ENCODE data around the gene DGLUCY.

DGLUCY gene

DNA sequence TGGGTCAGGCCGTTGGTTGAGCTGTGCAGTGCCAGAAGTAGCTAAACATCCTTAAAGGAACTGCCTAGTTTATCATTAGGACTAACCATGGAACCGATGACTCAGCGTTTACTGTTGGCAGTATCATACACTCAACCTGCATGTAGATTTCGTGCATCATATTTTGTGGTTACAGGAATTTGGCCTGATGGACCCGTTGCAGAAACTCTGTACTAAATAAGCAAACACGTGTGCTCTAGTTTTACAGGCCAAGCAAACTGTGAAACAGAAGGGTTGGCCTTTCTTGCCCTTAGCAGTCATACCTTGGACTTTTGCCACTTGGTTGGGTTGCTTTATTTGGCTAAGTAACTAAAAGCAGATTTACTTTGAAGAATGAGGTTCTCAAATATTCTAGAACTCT is 35.6 kb downstream of the DGLUCY start (continued):
- TF ChIP-seq ZNF292 (tag by site-specific recombination; IDR thresholded peaks at IDR 0.05; ENCODE audit: borderline replicate concordance, low read depth), result no peak
- peak; percentile 20 for TF ChIP-seq ZNF623 (tag by site-specific recombination; IDR thresholded peaks at IDR 0.05)
- TF ChIP-seq, protein P1, sequence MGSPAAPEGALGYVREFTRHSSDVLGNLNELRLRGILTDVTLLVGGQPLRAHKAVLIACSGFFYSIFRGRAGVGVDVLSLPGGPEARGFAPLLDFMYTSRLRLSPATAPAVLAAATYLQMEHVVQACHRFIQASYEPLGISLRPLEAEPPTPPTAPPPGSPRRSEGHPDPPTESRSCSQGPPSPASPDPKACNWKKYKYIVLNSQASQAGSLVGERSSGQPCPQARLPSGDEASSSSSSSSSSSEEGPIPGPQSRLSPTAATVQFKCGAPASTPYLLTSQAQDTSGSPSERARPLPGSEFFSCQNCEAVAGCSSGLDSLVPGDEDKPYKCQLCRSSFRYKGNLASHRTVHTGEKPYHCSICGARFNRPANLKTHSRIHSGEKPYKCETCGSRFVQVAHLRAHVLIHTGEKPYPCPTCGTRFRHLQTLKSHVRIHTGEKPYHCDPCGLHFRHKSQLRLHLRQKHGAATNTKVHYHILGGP (tag by site-specific recombination; IDR thresholded peaks at IDR 0.05), result no peak
- TF ChIP-seq, protein P2, sequence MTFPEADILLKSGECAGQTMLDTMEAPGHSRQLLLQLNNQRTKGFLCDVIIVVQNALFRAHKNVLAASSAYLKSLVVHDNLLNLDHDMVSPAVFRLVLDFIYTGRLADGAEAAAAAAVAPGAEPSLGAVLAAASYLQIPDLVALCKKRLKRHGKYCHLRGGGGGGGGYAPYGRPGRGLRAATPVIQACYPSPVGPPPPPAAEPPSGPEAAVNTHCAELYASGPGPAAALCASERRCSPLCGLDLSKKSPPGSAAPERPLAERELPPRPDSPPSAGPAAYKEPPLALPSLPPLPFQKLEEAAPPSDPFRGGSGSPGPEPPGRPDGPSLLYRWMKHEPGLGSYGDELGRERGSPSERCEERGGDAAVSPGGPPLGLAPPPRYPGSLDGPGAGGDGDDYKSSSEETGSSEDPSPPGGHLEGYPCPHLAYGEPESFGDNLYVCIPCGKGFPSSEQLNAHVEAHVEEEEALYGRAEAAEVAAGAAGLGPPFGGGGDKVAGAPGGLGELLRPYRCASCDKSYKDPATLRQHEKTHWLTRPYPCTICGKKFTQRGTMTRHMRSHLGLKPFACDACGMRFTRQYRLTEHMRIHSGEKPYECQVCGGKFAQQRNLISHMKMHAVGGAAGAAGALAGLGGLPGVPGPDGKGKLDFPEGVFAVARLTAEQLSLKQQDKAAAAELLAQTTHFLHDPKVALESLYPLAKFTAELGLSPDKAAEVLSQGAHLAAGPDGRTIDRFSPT (tag by site-specific recombination; IDR thresholded peaks at IDR 0.05), result no peak
- no peak for TF ChIP-seq ZNF114 (tag by site-specific recombination; IDR thresholded peaks at IDR 0.05)
- TF ChIP-seq, protein P3, sequence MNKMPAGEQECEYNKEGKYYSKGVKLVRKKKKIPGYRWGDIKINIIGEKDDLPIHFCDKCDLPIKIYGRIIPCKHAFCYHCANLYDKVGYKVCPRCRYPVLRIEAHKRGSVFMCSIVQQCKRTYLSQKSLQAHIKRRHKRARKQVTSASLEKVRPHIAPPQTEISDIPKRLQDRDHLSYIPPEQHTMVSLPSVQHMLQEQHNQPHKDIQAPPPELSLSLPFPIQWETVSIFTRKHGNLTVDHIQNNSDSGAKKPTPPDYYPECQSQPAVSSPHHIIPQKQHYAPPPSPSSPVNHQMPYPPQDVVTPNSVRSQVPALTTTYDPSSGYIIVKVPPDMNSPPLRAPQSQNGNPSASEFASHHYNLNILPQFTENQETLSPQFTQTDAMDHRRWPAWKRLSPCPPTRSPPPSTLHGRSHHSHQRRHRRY (tag by site-specific recombination; IDR thresholded peaks at IDR 0.05), result no peak
- TF ChIP-seq ZNF350 (tag by site-specific recombination; IDR thresholded peaks at IDR 0.05), result no peak
- TF ChIP-seq OVOL3 (tag by site-specific recombination; IDR thresholded peaks at IDR 0.05), result peak; percentile 89
- TF ChIP-seq, protein P4, sequence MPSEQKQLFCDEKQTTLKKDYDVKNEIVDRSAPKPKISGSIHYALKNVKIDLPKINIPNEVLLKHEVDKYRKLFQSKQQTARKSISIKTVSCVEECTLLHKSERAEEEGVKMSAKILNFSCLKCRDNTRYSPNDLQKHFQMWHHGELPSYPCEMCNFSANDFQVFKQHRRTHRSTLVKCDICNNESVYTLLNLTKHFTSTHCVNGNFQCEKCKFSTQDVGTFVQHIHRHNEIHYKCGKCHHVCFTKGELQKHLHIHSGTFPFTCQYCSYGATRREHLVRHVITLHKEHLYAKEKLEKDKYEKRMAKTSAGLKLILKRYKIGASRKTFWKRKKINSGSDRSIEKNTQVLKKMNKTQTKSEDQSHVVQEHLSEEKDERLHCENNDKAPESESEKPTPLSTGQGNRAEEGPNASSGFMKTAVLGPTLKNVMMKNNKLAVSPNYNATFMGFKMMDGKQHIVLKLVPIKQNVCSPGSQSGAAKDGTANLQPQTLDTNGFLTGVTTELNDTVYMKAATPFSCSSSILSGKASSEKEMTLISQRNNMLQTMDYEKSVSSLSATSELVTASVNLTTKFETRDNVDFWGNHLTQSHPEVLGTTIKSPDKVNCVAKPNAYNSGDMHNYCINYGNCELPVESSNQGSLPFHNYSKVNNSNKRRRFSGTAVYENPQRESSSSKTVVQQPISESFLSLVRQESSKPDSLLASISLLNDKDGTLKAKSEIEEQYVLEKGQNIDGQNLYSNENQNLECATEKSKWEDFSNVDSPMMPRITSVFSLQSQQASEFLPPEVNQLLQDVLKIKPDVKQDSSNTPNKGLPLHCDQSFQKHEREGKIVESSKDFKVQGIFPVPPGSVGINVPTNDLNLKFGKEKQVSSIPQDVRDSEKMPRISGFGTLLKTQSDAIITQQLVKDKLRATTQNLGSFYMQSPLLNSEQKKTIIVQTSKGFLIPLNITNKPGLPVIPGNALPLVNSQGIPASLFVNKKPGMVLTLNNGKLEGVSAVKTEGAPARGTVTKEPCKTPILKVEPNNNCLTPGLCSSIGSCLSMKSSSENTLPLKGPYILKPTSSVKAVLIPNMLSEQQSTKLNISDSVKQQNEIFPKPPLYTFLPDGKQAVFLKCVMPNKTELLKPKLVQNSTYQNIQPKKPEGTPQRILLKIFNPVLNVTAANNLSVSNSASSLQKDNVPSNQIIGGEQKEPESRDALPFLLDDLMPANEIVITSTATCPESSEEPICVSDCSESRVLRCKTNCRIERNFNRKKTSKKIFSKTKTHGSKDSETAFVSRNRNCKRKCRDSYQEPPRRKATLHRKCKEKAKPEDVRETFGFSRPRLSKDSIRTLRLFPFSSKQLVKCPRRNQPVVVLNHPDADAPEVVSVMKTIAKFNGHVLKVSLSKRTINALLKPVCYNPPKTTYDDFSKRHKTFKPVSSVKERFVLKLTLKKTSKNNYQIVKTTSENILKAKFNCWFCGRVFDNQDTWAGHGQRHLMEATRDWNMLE (tag by site-specific recombination; conservative IDR thresholded peaks at IDR 0.05; ENCODE audit: low read depth), result no peak
- no peak; the same call in 1 of the 2 replicates for TF ChIP-seq KLF1 (tag by site-specific recombination; IDR thresholded peaks at IDR 0.05)
- no peak for TF ChIP-seq ZFP41 (tag by site-specific recombination; IDR thresholded peaks at IDR 0.05; ENCODE audit: borderline replicate concordance)
- TF ChIP-seq ZNF19 (tag by site-specific recombination; IDR thresholded peaks at IDR 0.05; ENCODE audit: low read depth), result no peak
- peak; percentile 77; the same call in 1 of the 2 replicates for TF ChIP-seq ZBTB17 (tag by site-specific recombination; IDR thresholded peaks at IDR 0.05)
- TF ChIP-seq ZXDB (tag by site-specific recombination; IDR thresholded peaks at IDR 0.05), result peak; percentile 96
- no peak for TF ChIP-seq GLIS2 (tag by site-specific recombination; IDR thresholded peaks at IDR 0.05)
- TF ChIP-seq BCL11B (tag by site-specific recombination; IDR thresholded peaks at IDR 0.05; ENCODE audit: low read depth), result no peak
- TF ChIP-seq ZNF354C (tag by site-specific recombination; IDR thresholded peaks at IDR 0.05; ENCODE audit: borderline replicate concordance, low read depth), result no peak
- no peak for TF ChIP-seq REPIN1 (tag by site-specific recombination; IDR thresholded peaks at IDR 0.05; ENCODE audit: low read depth)
- TF ChIP-seq ZNF121 (tag by site-specific recombination; IDR thresholded peaks at IDR 0.05), result 0 out of 2 replicates have a peak, but pooled peaks have one; percentile 19
- no peak for TF ChIP-seq ZNF660 (tag by site-specific recombination; IDR thresholded peaks at IDR 0.05)
- TF ChIP-seq ZNF311 (tag by site-specific recombination; IDR thresholded peaks at IDR 0.05; ENCODE audit: borderline replicate concordance), result no peak
- TF ChIP-seq ZNF248 (tag by site-specific recombination; IDR thresholded peaks at IDR 0.05), result no peak
- no peak for TF ChIP-seq ZNF610 (tag by site-specific recombination; IDR thresholded peaks at IDR 0.05; ENCODE audit: borderline replicate concordance)
- no peak for TF ChIP-seq ZNF302 (tag by site-specific recombination; IDR thresholded peaks at IDR 0.05; ENCODE audit: low read depth)
- TF ChIP-seq, protein P5, sequence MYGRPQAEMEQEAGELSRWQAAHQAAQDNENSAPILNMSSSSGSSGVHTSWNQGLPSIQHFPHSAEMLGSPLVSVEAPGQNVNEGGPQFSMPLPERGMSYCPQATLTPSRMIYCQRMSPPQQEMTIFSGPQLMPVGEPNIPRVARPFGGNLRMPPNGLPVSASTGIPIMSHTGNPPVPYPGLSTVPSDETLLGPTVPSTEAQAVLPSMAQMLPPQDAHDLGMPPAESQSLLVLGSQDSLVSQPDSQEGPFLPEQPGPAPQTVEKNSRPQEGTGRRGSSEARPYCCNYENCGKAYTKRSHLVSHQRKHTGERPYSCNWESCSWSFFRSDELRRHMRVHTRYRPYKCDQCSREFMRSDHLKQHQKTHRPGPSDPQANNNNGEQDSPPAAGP (tag by site-specific recombination; IDR thresholded peaks at IDR 0.05), result no peak
- TF ChIP-seq, protein P6, sequence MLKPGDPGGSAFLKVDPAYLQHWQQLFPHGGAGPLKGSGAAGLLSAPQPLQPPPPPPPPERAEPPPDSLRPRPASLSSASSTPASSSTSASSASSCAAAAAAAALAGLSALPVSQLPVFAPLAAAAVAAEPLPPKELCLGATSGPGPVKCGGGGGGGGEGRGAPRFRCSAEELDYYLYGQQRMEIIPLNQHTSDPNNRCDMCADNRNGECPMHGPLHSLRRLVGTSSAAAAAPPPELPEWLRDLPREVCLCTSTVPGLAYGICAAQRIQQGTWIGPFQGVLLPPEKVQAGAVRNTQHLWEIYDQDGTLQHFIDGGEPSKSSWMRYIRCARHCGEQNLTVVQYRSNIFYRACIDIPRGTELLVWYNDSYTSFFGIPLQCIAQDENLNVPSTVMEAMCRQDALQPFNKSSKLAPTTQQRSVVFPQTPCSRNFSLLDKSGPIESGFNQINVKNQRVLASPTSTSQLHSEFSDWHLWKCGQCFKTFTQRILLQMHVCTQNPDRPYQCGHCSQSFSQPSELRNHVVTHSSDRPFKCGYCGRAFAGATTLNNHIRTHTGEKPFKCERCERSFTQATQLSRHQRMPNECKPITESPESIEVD (tag by site-specific recombination; IDR thresholded peaks at IDR 0.05), result peak; percentile 95
- no peak for TF ChIP-seq ZNF658 (tag by site-specific recombination; IDR thresholded peaks at IDR 0.05)
- TF ChIP-seq MEIS1 (CRISPR knock-in tag; IDR thresholded peaks at IDR 0.05; ENCODE audit: borderline replicate concordance), result no peak
- TF ChIP-seq ZNF843 (tag by site-specific recombination; IDR thresholded peaks at IDR 0.05), result peak; percentile 99
